T-helper 2 cell (primary cell): ENCODE results near the gene MFAP4.

Experiments
- DNase-seq, 5 experiments: peaks; one replicate each; pipeline versions ENCODE4 v3.0.0 to v3.0.0-alpha.2; 2012 to 2022

Gene MFAP4

DNA sequence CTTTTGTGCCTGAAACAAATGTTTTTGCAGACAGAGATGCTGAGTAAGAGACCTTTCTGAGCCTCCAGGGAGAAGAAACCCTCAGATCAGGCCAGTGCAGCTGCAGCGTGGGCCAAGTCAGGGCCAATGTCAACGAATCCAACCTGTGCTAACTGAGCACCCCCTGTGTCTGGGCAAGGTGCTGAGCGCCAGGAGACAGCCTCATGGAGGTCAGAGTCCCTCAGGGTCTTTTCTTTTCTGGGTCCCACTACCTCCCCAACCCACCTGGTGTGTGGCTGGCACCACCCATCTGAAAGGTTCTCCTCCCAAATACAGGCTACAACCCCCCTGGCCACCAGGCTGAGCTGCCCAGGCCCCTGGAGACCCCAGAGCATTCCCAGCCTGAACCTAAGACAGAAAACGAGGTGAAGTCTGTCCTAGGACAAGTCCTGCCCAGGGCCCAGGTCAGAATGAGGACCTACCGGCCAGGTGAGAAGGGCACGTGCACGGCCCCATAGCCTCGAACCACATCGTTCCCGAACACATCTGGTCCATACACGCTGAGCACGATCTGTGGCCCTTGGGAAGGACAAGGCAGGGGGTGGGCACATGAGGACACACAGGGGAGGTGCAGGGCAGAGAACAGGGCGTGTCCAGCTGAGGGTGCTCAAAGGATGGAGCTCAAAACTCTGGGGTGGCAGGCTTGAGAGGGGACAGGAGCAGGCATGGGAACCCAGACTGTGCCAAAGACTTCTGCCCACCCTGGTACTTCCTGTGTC lies 39.5 kb downstream of the MFAP4 start:
- no peak for DNase-seq

DNA sequence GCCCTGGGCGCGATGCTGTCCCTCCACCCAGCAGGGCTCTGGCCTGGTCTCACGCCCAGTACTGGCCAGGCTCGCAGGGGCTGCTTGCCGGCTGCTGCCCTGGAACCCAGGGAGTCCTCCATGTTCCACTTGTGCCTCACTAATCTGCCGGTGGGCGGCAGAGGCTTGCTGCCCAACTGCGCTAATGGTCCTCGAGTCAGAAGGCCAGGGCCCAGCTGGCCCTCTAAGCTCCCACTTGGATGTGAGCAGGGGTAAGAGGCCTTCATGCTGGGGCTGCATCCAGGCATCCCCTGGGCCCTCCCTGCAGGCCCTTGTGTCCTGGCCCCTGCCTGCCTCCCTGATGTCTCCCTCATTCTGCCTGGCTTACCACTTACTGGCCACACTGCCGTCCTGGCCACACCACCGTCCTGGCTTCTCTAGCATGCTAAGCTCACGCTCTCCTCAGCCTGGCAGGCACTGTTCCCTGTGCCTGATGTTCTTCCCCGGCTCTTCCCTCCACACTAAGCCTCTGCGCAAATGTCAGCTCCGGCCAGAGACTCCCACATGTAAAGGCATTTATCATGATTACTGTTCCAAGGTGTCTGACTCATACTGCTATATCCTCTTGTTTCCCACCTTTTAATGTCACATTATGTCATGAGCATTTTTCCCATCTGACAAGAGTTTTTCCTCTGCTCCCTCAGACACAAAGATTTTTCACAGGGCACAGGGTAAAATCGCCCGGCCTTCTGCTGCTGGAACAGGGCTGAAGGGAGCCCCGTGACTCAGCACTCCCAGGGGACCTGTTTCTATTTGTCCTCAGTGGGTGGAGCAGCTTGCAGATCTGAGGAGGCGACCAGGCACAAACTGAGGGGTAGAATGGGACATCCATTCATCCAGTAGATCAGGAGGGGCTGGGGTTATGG lies 40.4 kb downstream of the MFAP4 start:
- no peak for DNase-seq

DNA sequence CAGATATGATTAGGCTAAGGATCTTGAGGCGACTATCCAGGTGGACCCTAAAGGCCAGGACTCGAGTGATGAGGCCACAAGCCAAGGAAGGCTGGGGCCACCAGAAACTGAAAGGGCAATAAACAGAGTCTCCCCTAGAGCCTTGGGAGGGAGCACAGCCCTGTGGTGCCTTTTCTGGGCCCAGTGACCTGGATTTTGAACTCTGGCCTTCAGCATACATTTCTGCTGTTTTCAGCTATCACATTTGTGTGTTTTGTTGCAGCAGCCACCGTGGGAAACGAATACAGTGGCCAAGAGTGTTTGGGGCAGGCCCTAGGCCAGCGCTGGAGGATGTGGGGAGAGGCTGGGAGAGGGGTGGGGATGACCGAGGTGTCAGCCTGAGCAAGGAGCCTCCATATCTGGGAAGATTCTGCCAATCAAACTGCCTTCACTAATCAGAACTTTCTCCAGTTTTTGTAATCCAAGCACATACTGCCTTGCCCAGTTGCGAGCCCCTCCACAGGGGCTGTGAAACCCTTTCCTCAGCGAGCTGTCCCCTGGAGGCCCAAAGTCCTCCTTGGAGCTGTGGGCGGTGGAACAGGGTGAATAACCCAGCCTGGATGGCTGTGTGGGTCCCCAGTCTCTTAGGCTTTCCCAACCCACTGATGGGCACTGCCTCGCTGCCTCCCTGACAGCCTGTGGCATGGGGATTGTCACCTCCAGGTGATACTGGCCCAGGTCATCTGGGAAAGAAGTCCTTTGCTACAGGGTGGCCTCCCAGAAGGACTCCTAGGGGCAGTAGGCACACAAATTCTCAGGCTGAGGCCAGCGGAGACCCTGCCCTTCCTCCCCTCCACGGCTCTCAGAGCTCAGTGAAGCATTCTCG lies 41.3 kb downstream of the MFAP4 start:
- no peak for DNase-seq

DNA sequence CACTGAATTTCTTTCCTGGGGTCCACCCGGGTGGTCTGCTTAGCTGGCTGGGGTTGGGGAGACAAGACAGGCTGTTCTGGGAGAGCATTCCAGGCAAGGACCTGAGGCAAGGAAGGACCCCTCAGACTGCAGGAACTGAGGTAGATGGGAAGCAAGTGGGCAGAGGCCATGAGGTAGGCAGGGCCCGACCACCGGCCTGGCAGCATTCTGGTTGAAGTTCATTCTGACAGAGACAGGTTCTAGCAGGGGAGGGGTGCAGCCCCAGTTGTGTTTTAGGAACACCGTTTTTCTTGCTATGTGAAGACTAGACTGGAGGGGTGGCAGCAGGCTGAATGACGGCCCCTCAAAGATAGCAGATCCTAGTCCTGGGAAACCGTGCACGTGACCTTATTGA lies 41.9 kb downstream of the MFAP4 start:
- DNase-seq, result no peak

DNA sequence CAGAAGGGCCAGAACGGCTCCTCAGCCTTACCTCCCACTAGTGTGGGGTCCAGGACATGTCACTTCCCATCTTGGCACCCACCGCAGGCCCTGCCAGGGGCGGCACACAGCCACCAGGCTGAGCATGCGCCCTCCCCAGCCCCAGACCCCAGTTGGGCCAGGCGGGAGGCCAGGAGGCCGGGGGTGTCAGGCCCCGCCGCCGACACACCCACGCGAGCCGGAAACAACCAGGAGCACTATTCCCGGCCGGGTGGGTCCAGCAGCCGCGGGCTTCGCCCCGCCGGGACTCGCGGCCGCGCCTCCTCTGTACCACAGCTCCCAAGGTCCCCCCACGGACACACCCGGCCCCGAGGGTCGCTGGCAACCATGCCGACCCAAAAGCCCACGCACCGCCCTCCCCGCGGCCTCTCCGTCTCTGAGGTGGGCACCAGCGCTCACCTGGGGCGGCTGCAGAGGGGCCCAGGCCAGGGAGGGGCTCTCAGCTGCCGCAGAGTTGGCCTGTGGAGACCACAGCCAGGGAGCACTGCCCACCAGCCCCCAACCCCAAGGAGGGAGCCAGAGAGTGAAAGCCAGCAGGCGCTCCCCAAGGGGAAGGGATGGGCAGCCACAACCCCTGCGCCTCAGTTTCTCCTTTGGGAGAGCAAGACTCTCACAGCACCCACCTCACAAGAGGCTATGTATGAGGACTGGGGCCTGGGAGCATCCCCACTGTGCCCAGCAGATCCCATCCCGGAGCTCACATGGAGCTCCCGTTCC lies 42.5 kb downstream of the MFAP4 start:
- DNase-seq, result no peak

DNA sequence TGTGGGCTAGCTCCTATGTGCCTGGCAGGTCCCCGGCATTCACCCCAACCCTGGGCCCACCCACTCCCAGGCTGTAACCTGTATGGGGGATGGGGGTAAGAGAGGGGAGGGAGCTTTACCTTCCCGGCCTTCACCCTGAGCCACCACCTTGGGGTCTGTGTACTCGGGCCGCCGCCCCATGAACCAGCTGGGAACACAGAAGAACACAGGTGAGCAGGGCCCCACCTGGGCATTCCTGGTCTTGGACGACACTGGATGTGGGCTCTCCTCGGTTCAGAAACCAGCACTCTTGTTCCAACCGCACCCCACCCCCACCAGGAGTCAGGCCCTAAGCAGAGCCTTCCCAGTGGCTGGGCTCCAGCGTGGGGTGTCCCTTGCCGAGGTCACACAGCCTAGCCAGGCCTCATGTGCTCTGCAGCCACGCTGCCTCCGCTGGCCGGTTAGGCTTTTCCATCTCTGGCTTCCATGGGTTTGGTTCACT lies 43.3 kb downstream of the MFAP4 start:
- no peak for DNase-seq

DNA sequence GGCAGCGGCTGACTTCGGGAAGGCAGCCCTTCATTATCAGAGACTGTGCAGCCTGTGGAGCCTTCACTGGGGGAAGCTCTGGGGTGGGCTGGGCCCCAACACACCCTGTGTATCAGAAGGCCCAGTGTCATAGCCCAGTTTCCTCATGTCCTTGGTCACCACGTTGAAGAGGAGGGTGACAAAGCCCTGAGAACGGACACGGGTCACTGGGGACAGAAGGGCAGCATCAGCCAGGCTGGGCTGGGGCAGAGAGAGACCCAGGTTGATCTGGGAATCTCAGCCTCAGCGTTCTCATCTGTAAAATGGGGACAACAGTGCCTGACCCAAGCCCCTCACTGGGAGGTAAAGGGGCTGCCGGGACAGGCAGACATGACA lies 43.7 kb downstream of the MFAP4 start:
- no peak for DNase-seq

DNA sequence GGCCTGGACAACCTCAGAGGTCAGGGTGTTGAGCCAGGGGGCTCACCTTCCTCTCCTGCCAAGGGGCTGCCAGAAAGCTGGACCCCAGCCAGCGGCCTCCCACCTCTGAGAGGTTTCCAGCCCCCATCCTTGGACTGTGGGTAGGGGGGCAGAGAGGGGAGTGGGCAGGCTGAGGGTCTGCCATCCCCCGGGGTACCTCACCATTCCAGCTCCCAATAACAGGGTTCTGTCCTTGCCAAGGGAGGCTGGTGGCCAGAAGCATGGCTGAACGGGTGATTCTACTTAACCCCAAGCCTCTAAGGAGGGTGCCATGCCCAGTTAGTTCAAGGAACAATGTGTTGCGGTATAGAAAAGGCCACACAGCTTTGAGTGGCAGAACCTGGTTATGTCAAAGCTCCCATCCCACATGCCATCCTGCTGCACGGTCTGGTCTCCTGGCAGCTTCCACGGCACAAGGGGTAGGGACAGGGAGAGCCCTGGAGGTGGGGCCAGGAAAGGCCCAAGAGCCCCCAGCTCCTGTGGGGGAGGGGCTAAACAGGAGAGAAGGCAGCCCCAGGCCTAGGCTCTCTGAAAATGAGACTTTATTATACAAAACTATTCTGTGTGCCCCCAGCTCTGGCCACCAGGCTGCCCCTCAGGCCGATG lies 44.3 kb downstream of the MFAP4 start:
- DNase-seq, result no peak

DNA sequence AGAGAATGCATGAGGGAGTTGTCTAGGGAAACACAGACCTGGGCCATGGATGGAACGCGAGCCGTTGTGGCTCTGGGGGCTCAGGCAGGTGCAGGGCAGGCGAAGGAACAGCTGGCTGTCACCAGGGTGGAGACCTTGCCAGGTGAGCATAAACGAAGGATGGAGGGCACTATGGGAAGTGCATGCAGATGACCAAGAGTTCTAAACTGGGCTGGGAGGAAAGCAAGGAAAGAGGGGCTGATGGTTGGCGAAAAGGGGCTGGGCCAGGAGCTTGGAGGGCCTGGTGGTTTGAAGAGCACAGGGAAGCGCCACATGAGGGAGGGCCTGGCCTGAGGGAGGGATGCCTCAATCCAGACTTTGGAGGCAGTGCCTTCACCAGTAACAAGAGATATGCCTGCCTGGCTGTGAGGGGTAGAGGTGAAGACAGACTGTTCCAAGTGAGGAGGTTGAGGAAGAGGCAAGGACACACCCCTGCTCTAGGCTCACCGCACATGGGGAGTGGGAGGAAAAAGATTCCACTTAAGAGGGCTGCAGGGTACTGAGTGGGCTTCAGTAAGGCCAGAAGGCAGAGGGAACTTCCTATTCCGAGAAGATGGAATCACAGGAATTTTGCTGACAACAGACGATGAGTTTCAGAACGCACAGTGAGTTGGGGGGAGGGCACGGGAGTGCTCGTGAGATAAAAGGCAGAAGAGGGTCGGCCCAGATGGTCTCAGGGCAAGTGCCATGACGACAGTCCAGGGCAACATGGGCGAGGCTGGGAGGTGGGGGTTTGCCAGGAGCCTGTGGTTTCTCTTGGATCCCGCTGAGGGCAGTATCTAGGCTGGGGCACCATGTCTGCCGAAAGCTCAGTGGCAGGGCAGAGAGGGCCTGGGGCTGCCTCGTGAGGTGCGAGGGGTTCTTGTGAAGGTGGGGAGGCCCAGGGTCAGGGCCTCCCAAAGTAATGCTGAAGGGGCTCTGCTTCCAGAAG lies 45.1 kb downstream of the MFAP4 start:
- DNase-seq, result no peak

DNA sequence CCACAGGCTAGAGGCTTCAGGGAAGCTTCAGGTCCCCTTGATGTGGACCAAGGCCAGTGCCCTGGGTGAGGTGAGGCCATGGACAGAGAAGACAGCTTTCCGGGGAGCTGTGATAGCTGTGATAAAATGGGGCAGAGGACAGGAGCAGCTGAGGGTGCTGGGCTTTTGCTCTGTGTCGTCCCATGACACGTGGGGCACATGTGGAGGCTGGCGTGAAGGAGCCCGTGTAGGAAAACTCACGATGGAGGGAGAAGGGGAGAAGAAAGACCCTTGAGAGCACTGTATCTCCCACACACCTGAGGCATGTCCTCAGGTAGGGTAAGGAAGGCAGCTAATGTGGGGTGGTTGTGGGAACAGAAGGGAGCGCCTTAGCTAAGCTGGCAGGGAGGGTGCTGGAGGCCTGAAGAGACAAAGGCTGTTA lies 45.8 kb downstream of the MFAP4 start:
- no peak for DNase-seq

GRCh38 chr17:19339341-19339815 lies 47.6 kb downstream of the MFAP4 start:
- no peak for DNase-seq

DNA sequence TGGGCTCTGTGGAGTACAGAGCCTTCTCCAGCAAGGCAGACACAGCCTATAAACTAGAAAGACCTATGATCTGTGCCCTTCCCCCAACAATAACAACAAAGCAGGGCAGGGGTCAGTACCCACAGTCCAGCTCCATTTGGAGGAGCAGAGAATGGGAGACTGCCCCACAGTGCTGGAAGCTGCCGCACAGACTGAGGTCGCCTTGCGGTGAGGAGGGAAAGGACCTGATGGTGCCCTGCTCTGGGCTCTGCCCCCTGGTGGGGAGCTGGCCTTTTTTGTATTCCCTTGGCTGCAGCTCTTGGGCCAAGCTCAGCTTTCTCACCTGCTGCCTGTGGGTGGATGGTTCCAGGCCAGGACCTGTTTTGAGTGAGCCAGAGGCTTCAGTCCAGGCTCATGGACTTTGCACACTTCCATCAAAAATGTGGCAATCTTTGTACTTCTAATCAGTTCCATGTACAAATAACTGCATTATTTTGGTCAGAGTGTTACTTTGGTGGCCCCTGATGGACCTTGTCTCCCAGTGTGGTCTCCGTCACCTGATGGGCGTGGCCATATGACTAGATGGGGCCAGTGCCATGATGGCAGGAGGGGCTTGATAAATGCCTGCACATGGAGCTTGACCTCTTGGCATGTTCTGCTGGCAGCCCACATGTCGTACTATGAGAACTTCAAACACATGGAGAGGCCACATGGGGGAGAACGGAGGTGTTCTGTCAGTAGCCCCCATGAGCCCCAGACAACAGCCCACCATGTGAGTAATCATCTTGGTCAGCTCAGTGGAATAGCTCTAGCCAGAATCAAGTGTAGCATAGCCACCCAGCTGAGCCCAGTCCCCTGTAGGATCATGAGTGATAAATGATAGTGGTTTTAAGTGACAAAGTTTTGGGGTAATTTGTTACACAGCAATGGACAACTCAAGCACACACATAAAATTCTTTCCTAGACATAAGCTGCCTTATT lies 48.7 kb downstream of the MFAP4 start:
- DNase-seq, result peak; percentile 30 to 74 (median 35)

GRCh38 chr17:19337712-19338023 lies 49.3 kb downstream of the MFAP4 start:
- no peak for DNase-seq

DNA sequence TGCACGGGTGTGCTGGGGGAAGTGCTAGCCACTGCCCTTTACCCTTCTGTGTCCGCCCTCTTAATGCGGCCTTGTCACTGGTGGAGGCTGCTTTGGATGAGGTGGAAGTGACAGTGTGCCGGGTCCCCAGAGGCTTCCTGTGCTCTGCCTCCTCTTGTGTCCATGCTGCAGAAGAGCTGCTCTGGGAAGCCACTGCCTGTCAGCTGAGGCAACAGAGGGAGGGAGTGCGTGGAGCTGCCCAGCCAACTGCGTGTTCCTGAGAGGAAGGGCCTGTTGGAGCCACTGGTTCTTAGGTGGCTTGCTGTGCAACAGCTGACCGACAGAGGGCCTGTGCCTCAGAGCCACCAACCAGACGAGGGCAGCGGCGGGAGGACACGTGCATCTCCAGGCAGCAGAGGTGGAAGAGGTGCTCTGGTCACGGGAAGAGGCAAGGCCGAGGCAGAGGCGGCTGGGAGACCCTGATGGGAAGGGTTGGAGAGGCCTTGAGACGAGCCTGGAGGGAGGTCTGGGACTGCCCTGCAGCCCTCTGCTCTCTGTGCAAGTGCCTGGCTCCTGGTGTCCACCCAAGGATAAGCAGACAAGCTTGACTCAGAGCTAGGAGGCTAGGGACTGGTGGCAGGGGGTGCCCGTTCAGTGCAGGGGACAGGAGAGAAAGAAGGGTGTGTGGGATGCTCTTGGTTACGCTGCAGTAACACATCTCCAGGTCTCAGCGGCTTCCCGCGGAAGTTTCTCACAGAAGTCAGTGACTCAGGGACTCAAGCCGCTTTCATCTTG lies 49.9 kb downstream of the MFAP4 start:
- no peak for DNase-seq

GRCh38 chr17:19335951-19336631 lies 50.9 kb downstream of the MFAP4 start:
- DNase-seq, result no peak

GRCh38 chr17:19334331-19334730 lies 52.7 kb downstream of the MFAP4 start:
- DNase-seq, result no peak

DNA sequence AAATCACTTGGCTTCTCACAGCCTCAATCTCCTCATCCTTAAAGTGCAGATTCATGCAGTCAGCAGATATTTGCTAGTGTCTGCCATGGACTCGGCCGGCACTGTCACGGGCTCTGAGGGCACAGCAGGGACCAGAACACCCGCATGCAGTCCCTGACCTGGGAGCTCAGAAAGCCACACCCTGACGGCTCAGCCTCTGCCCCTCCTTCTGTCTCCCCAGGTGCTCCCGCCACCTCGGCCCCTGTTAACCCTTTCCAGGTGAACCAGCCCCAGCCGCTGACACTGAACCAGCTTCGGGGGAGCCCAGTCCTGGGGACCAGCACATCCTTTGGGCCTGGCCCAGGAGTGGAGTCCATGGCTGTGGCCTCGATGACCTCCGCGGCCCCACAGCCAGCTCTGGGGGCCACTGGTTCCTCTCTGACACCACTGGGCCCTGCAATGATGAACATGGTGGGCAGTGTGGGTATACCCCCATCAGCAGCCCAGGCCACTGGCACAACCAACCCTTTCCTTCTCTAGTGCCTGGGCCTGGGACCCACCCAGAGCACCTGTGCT lies 53.2 kb downstream of the MFAP4 start:
- no peak for DNase-seq
